Measurements from ENCODE around the gene PPTC7. TPM values are rescaled to one million over a fixed set of nuclear protein-coding genes. Genes with fewer than 3 reads are reported as not detected.

PPTC7 gene
- total and polyA plus RNA-seq, 2 of the 13 experiments (the other 11 are each of a cell fraction or from before 2014, with no cell fraction given): 4.8 to 12.3 TPM

GRCh38 chr12:110582276-110583136, 612 bp downstream of the PPTC7 start (continued):
- TF ChIP-seq ZSCAN5A (CRISPR knock-in tag; IDR thresholded peaks at IDR 0.05; ENCODE audit: borderline replicate concordance) (no peak), STAT6 (CRISPR knock-in tag; IDR thresholded peaks at IDR 0.05; ENCODE audit: borderline replicate concordance) (no peak), ZNF263 (CRISPR knock-in tag; IDR thresholded peaks at IDR 0.05) (no peak), ATF7-NPFF (CRISPR knock-in tag; IDR thresholded peaks at IDR 0.05; ENCODE audit: low read depth) (0 out of 2 replicates have a peak, but pooled peaks have one; percentile 37), MXI1 (IDR thresholded peaks at IDR 0.05; ENCODE audit: borderline replicate concordance, low read depth, low read length) (no peak), ZMAT3 (CRISPR knock-in tag; conservative IDR thresholded peaks at IDR 0.05) (no peak), MEIS2 (CRISPR knock-in tag; IDR thresholded peaks at IDR 0.05) (no peak), ZNF788 (CRISPR knock-in tag; IDR thresholded peaks at IDR 0.05; ENCODE audit: borderline replicate concordance) (0 out of 2 replicates have a peak, but pooled peaks have one; percentile 32), HNRNPUL1 (IDR thresholded peaks at IDR 0.05; ENCODE audit: low read depth, low read length) (no peak), ZSCAN12 (CRISPR knock-in tag; IDR thresholded peaks at IDR 0.05) (no peak), ZBTB7B (CRISPR knock-in tag; IDR thresholded peaks at IDR 0.05) (peak; percentile 16; the same call in 1 of the 2 replicates), REST (IDR thresholded peaks at IDR 0.05; ENCODE audit: borderline replicate concordance in 1 of 2, low read depth in 1 of 2, low read length in 2 of 2) (no peak), TMF1 (CRISPR knock-in tag; IDR thresholded peaks at IDR 0.05; ENCODE audit: low read depth) (no peak), HMG20A (CRISPR knock-in tag; IDR thresholded peaks at IDR 0.05; ENCODE audit: borderline replicate concordance) (no peak), HHEX (CRISPR knock-in tag; IDR thresholded peaks at IDR 0.05) (no peak), ZBTB14 (CRISPR knock-in tag; IDR thresholded peaks at IDR 0.05) (no peak), ARHGAP35 (CRISPR knock-in tag; IDR thresholded peaks at IDR 0.05; ENCODE audit: borderline replicate concordance) (no peak; the same call in 1 of the 2 replicates), MAZ (IDR thresholded peaks at IDR 0.05; ENCODE audit: borderline replicate concordance, low read depth, low read length) (no peak), MAZ (CRISPR knock-in tag; IDR thresholded peaks at IDR 0.05; ENCODE audit: low read depth) (no peak), KDM2A (CRISPR knock-in tag; IDR thresholded peaks at IDR 0.05; ENCODE audit: borderline replicate concordance, low read depth) (no peak)
